ENCODE results near the gene PHLDA2. TPM values are rescaled to one million over a fixed set of nuclear protein-coding genes. Genes with fewer than 3 reads are reported as not detected.

PHLDA2 gene
- total and polyA plus RNA-seq, 2 of the 13 experiments (the other 11 are each of a cell fraction or from before 2014, with no cell fraction given), result 0.55 to 0.78 TPM

GRCh38 chr11:2922655-2923054, 6.6 kb downstream of the PHLDA2 start:
- peaks cover 3 to 11% of the 10 kb centered on the region in 2 experiments; a peak in 4 of 5 replicates for H3K27me3 ChIP-seq (ENCODE audit: control insufficient read depth in 1 of 2, insufficient read depth in 2 of 2, low read length in 2 of 2)
- peaks cover 10% of the 10 kb centered on the region for H3K4me1 ChIP-seq (ENCODE audit: insufficient read depth, low read length)
- H3K9me3 ChIP-seq (ENCODE audit: low read length), result no peaks in the 10 kb centered on the region
- H3K27ac ChIP-seq (ENCODE audit: extremely low read length, insufficient read depth, low read length), result no peak overlapping the region
- no CpG with 5 or more reads among the region's 3 CpGs for WGBS (ENCODE audit: low lambda C conversion rate)
- DNase-seq (ENCODE audit: low spot score) (no peak), ATAC-seq (no peak), FAIRE-seq (no peak)
- no peaks in the 10 kb centered on the region for H3K36me3 ChIP-seq (replicated peaks in 1 of 2; ENCODE audit: control insufficient read depth in 1 of 2, insufficient read depth in 2 of 2, low read length in 2 of 2)
- BruUV-seq (replicated peaks), result no TSS peak
- H2AFZ ChIP-seq (ENCODE audit: low read length), result no peak overlapping the region
- no peak overlapping the region for H3K9ac ChIP-seq (ENCODE audit: insufficient read depth, low read depth, low read length)
- intact Hi-C loops (cut with micrococcal nuclease; ENCODE audit: unreplicated experiment) (no loop called here), in situ Hi-C loops (cut with HindIII; ENCODE audit: extremely low pct_ligation_motif_present, low pct_unique_long_range_greater_than_20kb) (no loop called here)
- ChIA-PET POLR2A (no interaction called here), CTCF (ENCODE audit: low intra/inter-chr PET ratio, low total read pairs) (no interaction called here)
- no peaks in the 10 kb centered on the region for H3K79me2 ChIP-seq (ENCODE audit: insufficient read depth, low read length)
- 0 out of 2 replicates have a peak, but pooled peaks cover 2% of the 10 kb centered on the region for H4K20me1 ChIP-seq (ENCODE audit: insufficient read depth, low read length)
- H3K4me2 ChIP-seq (ENCODE audit: low read depth, low read length), result no peak overlapping the region
- TF ChIP-seq ZNF567 (CRISPR knock-in tag; IDR thresholded peaks at IDR 0.05; ENCODE audit: borderline replicate concordance), result no peak
- no peak for TF ChIP-seq CREM (IDR thresholded peaks at IDR 0.05)
- TF ChIP-seq CREM (CRISPR knock-in tag; IDR thresholded peaks at IDR 0.05), result no peak
- TF ChIP-seq POLR2G (IDR thresholded peaks at IDR 0.05; ENCODE audit: low read depth, low read length), result no peak
- TF ChIP-seq DDIT3 (CRISPR knock-in tag; IDR thresholded peaks at IDR 0.05), result no peak
- no peak for TF ChIP-seq HINFP (CRISPR knock-in tag; IDR thresholded peaks at IDR 0.05; ENCODE audit: low read depth)
- no peak for TF ChIP-seq THAP7 (CRISPR knock-in tag; IDR thresholded peaks at IDR 0.05)
- no peak for TF ChIP-seq MXD1 (CRISPR knock-in tag; IDR thresholded peaks at IDR 0.05)
- no peak for TF ChIP-seq THAP8 (CRISPR knock-in tag; IDR thresholded peaks at IDR 0.05; ENCODE audit: borderline replicate concordance)
- TF ChIP-seq GFI1 (CRISPR knock-in tag; IDR thresholded peaks at IDR 0.05; ENCODE audit: borderline replicate concordance), result no peak
- TF ChIP-seq ZHX1 (CRISPR knock-in tag; IDR thresholded peaks at IDR 0.05; ENCODE audit: low read depth), result no peak
- no peak for TF ChIP-seq MTA1 (CRISPR knock-in tag; IDR thresholded peaks at IDR 0.05; ENCODE audit: borderline replicate concordance)
- H3K4me3 ChIP-seq (replicated peaks in 1 of 3; ENCODE audit: insufficient read depth in 1 of 3, low read depth in 2 of 3, low read length in 3 of 3), result no peak overlapping the region

Measured in HepG2 (cell line).